Measurements from ENCODE around the gene TNP1. TPM values are rescaled to one million over a fixed set of nuclear protein-coding genes. Genes with fewer than 3 reads are reported as not detected.

Gene TNP1
- polyA plus RNA-seq, 3 donors, result not detected

Other genes with a start within 250 kb of the TNP1 start
- gene IGFBP2, start 226.6 kb downstream of the TNP1 start, polyA plus RNA-seq, result 100 to 1,000 TPM in 1 of 3 donors, 10 to 100 TPM in 2; 73.9 to 428 (median 93.2) TPM
- 100 to 1,000 TPM in 2 of 3 donors, 10 to 100 TPM in 1; 36.1 to 716 (median 172) TPM for gene IGFBP5, start 164.5 kb downstream of the TNP1 start, polyA plus RNA-seq